GM23338 (cell line): ENCODE measurements around the gene PPIL1. TPM values are rescaled to one million over a fixed set of nuclear protein-coding genes. Genes with fewer than 3 reads are reported as not detected.

ENCODE experiments used
- ATAC-seq: fragments of 200-7000 bp; cut with Tn5 transposase; 3 replicates; pipeline ENCODE4 v1.9.1; 2020
- DNase-seq: peaks from one replicate; pipeline ENCODE4 v3.0.0-alpha.2; 2015; ENCODE audit warnings: low spot score
- H2AFZ ChIP-seq: fragments of 200-600 bp; sonication (generic); 2 replicates; pipeline ENCODE4 v1.8.0; 2016; ENCODE audit warnings: antibody characterized with exemption, mild to moderate bottlenecking, moderate library complexity
- H3F3A ChIP-seq: fragments of 200-600 bp; sonication (generic); replicated peaks from 2 replicates; pipeline ENCODE4 v1.8.0; 2017; ENCODE audit warnings: antibody characterized with exemption, mixed run types, low read depth
- H3K27ac ChIP-seq: fragments of 200-600 bp; sonication (generic); 2 replicates; pipeline ENCODE4 v1.6.1; 2016; ENCODE audit warnings: low read depth
- H3K27me3 ChIP-seq: fragments of 200-600 bp; sonication (generic); 2 replicates; pipeline ENCODE4 v1.8.0; 2016; ENCODE audit warnings: mild to moderate bottlenecking, mixed run types, moderate library complexity; ENCODE audit not compliant: insufficient read depth
- H3K36me3 ChIP-seq: fragments of 200-600 bp; sonication (generic); 2 replicates; pipeline ENCODE4 v1.8.0; 2016; ENCODE audit warnings: mild to moderate bottlenecking; ENCODE audit not compliant: insufficient read depth
- H3K4me1 ChIP-seq: fragments of 200-600 bp; sonication (generic); 2 replicates; pipeline ENCODE4 v1.8.0; 2016; ENCODE audit warnings: mild to moderate bottlenecking, moderate library complexity; ENCODE audit not compliant: insufficient read depth
- H3K4me2 ChIP-seq: fragments of 200-600 bp; sonication (generic); 2 replicates; pipeline ENCODE4 v1.7.1; 2017; ENCODE audit warnings: mixed run types
- H3K4me3 ChIP-seq: fragments of 200-600 bp; sonication (generic); 2 replicates; pipeline ENCODE4 v1.6.1; 2016; ENCODE audit warnings: mixed run types
- H3K79me2 ChIP-seq: fragments of 200-600 bp; sonication (generic); replicated peaks from 2 replicates; pipeline ENCODE4 v1.8.0; 2017; ENCODE audit warnings: mild to moderate bottlenecking; ENCODE audit not compliant: insufficient read depth
- H3K9me2 ChIP-seq: fragments of 200-600 bp; sonication (generic); 2 replicates; pipeline ENCODE4 v1.8.0; 2017; ENCODE audit not compliant: insufficient read depth
- H4K20me1 ChIP-seq: fragments of 200-600 bp; sonication (generic); replicated peaks from 2 replicates; pipeline ENCODE4 v1.8.0; 2017; ENCODE audit warnings: mild to moderate bottlenecking; ENCODE audit not compliant: insufficient read depth
- H3K27ac Mint-ChIP-seq: 2 replicates; pipeline ENCODE4 v1.8.0; 2020; ENCODE audit warnings: inconsistent platforms, mild to moderate bottlenecking, moderate library complexity, mixed read lengths
- H3K27me3 Mint-ChIP-seq: 3 replicates; pipeline ENCODE4 v1.8.0; 2022; ENCODE audit warnings: low read depth, mild to moderate bottlenecking, moderate library complexity, mixed read lengths, inconsistent platforms; ENCODE audit not compliant: insufficient read depth, poor library complexity
- H3K36me3 Mint-ChIP-seq: 3 replicates; pipeline ENCODE4 v1.8.0; 2021; ENCODE audit warnings: low read depth, mild to moderate bottlenecking, inconsistent platforms, moderate library complexity, mixed read lengths
- H3K4me1 Mint-ChIP-seq: 3 replicates; pipeline ENCODE4 v1.8.0; 2020; ENCODE audit warnings: mild to moderate bottlenecking, inconsistent platforms, mixed read lengths
- H3K4me3 Mint-ChIP-seq: 3 replicates; pipeline ENCODE4 v1.8.0; 2021; ENCODE audit warnings: moderate library complexity, mild to moderate bottlenecking, inconsistent platforms, mixed read lengths
- H3K9me3 Mint-ChIP-seq: 3 replicates; pipeline ENCODE4 v1.8.0; 2020; ENCODE audit warnings: moderate library complexity, mild to moderate bottlenecking, inconsistent platforms, mixed read lengths
- ETS1 ChIP-seq: IDR thresholded peaks from 2 replicates; pipeline ENCODE4 v1.6.1; 2016; ENCODE audit warnings: antibody characterized with exemption
- EZH2 ChIP-seq: fragments of 200-600 bp; sonication (generic); IDR thresholded peaks from one replicate; pipeline ENCODE4 v1.8.0; 2017; ENCODE audit warnings: antibody characterized with exemption, mild to moderate bottlenecking, low read depth; ENCODE audit not compliant: unreplicated experiment
- ZNF114 ChIP-seq: fragments of 250-450 bp; sonication (Bioruptor Pico); IDR thresholded peaks from 2 replicates; pipeline ENCODE4 v1.5.0; 2020; ENCODE audit warnings: mild to moderate bottlenecking, moderate library complexity
- ZNF331 ChIP-seq: fragments of 250-450 bp; sonication (Bioruptor Pico); IDR thresholded peaks from 2 replicates; pipeline ENCODE4 v1.5.0; 2020; ENCODE audit warnings: low read depth, mild to moderate bottlenecking, moderate library complexity
- ZNF462 ChIP-seq: fragments of 250-450 bp; sonication (Bioruptor Pico); IDR thresholded peaks from 2 replicates; pipeline ENCODE4 v1.5.0; 2020; ENCODE audit warnings: mild to moderate bottlenecking, moderate library complexity
- polyA plus RNA-seq: library from polyadenylated mRNA; unstranded; fragments of >200 nt; fragmentation: Nextera tagmentation; extraction: Ambion mirVana; gene quantifications from 2 replicates; pipeline ENCODE4 v1.2.1, GENCODE V29; 2016
- total RNA-seq: library from RNA; depleted of rRNA; stranded (reverse); fragments of >200 nt; shearing (Covaris generic); gene quantifications from 2 replicates; pipeline ENCODE4 v1.2.3, GENCODE V29; 2014
- TF ChIP-seq, protein P1 (sequence below): IDR thresholded peaks from one replicate; pipeline ENCODE4 v1.6.1; 2018; ENCODE audit warnings: antibody characterized with exemption; ENCODE audit not compliant: unreplicated experiment

The PPIL1 gene
- total and polyA plus RNA-seq, 2 experiments from 2014 or later = 57.3 to 79.4 TPM

DNA sequence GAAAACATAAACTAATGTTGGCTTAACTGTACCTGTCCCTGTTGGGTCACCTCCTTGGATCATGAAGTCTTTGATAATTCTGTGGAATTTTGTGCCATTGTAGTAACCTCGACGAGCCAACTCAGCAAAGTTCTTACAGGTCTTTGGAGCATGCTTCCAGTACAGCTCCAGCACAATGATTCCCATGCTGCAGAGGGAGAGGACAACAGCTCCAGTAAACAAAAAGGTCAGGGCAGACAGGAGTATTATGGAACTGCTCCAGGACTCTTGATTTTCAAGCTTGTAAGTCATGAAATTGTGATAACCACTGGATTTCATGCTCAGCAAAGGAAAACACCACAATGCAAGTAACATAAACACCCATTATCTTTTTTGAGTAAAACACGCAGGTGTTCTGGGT is 2.9 kb downstream of the PPIL1 start (continued):
- TF ChIP-seq, protein P1, sequence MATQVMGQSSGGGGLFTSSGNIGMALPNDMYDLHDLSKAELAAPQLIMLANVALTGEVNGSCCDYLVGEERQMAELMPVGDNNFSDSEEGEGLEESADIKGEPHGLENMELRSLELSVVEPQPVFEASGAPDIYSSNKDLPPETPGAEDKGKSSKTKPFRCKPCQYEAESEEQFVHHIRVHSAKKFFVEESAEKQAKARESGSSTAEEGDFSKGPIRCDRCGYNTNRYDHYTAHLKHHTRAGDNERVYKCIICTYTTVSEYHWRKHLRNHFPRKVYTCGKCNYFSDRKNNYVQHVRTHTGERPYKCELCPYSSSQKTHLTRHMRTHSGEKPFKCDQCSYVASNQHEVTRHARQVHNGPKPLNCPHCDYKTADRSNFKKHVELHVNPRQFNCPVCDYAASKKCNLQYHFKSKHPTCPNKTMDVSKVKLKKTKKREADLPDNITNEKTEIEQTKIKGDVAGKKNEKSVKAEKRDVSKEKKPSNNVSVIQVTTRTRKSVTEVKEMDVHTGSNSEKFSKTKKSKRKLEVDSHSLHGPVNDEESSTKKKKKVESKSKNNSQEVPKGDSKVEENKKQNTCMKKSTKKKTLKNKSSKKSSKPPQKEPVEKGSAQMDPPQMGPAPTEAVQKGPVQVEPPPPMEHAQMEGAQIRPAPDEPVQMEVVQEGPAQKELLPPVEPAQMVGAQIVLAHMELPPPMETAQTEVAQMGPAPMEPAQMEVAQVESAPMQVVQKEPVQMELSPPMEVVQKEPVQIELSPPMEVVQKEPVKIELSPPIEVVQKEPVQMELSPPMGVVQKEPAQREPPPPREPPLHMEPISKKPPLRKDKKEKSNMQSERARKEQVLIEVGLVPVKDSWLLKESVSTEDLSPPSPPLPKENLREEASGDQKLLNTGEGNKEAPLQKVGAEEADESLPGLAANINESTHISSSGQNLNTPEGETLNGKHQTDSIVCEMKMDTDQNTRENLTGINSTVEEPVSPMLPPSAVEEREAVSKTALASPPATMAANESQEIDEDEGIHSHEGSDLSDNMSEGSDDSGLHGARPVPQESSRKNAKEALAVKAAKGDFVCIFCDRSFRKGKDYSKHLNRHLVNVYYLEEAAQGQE = no peak
- TF ChIP-seq ZNF462 = no peak

GRCh38 chr6:36867471-36868224 is 7.0 kb downstream of the PPIL1 start:
- ATAC-seq (peak; percentile 32; the same call in 2 of the 3 replicates), DNase-seq (no peak)
- Histone ChIP-seq H3K27ac (no peak overlapping the region), H2AFZ (no peak overlapping the region), H4K20me1 (peaks cover 60% of the 10 kb centered on the region), H3K27me3 (no peaks in the 10 kb centered on the region), H3K9me2 (no peaks in the 10 kb centered on the region), H3K4me1 (no peaks in the 10 kb centered on the region), H3K79me2 (peaks cover 98% of the 10 kb centered on the region), H3K4me3 (no peak overlapping the region), H3K4me2 (no peak overlapping the region), H3F3A (no peaks in the 10 kb centered on the region), H3K36me3 (peaks cover 32% of the 10 kb centered on the region)
- Mint-ChIP-seq H3K27ac (peak overlapping the region; percentile 42; the same call in 1 of the 2 replicates), H3K27me3 (peaks cover 3% of the 10 kb centered on the region), H3K4me3 (no peak overlapping the region), H3K36me3 (peaks cover 57% of the 10 kb centered on the region), H3K9me3 (no peaks in the 10 kb centered on the region), H3K4me1 (peaks cover 39% of the 10 kb centered on the region)
- TF ChIP-seq ZNF331 (CRISPR knock-in tag) (no peak), EZH2 (no peak), ZNF114 (CRISPR knock-in tag) (no peak), ETS1 (no peak)
- TF ChIP-seq, protein P1 = no peak
